Upper lobe of left lung (tissue), 6 donors: Measurements from ENCODE around the gene PSMB2. TPM values are rescaled to one million over a fixed set of nuclear protein-coding genes. Genes with fewer than 3 reads are reported as not detected.

Experiments
- ATAC-seq, 2 donors: fragments of 200-7000 bp; cut with Tn5 transposase; one replicate each; pipeline ENCODE4 v1.9.1; 2022; ENCODE audit warnings: mild to moderate bottlenecking in 2 of 2, moderate library complexity in 2 of 2; ENCODE audit not compliant: low FRiP score in 2 of 2
- DNase-seq, 2 donors: peaks; one replicate each; pipeline ENCODE4 v3.0.0-alpha.2; 2019 to 2020
- H3K27ac ChIP-seq, 4 donors: fragments of 200-600 bp; sonication (generic); one replicate each; pipeline ENCODE4 v1.5.1; 2016 to 2019
- H3K27me3 ChIP-seq, 4 donors: fragments of 200-600 bp; sonication (generic); one replicate each; pipeline ENCODE4 v1.5.1; 2017 to 2019
- H3K36me3 ChIP-seq, 4 donors: fragments of 200-600 bp; sonication (generic); one replicate each; pipeline ENCODE4 v1.5.1; 2016 to 2019
- H3K4me1 ChIP-seq, 4 donors: fragments of 200-600 bp; sonication (generic); one replicate each; pipeline ENCODE4 v1.5.1; 2018 to 2019
- H3K4me3 ChIP-seq, 4 donors: fragments of 200-600 bp; sonication (generic); one replicate each; pipeline ENCODE4 v1.5.1; 2017 to 2019; ENCODE audit warnings: mild to moderate bottlenecking in 2 of 4, moderate library complexity in 1 of 4
- H3K9me3 ChIP-seq, 4 donors: fragments of 200-600 bp; sonication (generic); one replicate each; pipeline ENCODE4 v1.5.1; 2018 to 2019
- EP300 ChIP-seq, 4 donors: sonication (generic); formaldehyde crosslinking; IDR thresholded peaks; one replicate each; pipeline ENCODE4 v1.5.1; 2017; ENCODE audit warnings: antibody characterized with exemption in 4 of 4, control low read depth in 2 of 4
- POLR2A ChIP-seq, 4 donors: fragments of 450-650 bp; IDR thresholded peaks; one replicate each; pipeline ENCODE4 v1.5.1; 2016 to 2017; ENCODE audit warnings: antibody characterized with exemption in 4 of 4, mild to moderate bottlenecking in 2 of 4
- POLR2AphosphoS5 ChIP-seq, 2 donors: sonication (generic); formaldehyde crosslinking; IDR thresholded peaks; one replicate each; pipeline ENCODE4 v1.5.1; 2017; ENCODE audit warnings: antibody characterized with exemption in 2 of 2
- WGBS, 2 donors: methylation state at CpG; one replicate each; pipeline ENCODE4 v1.1.5; 2017 to 2018; 5-methylcytosine and 5-hydroxymethylcytosine counted together
- total RNA-seq, 6 donors: library from RNA; depleted of rRNA in 4 of 6; stranded (reverse); fragments of >200 nt in 4 of 6; gene quantifications; one replicate each; pipeline versions ENCODE4 v1.1.0 to v1.2.1, GENCODE V29; 2016 to 2021
- TF ChIP-seq, protein P1 (sequence below), 6 experiments: fragments of 450-650 bp in 4 of 6; fragments of 200-600 bp in 2 of 6; sonication (generic) in 2 of 6; IDR thresholded peaks; one replicate each; pipeline ENCODE4 v1.5.1; 2016 to 2019; ENCODE audit warnings: antibody characterized with exemption in 6 of 6
- donor health status: DM: no; HTN: no; CAD: no; lungs with moderate emphysema.
- donor health status: DM: no; HTN: yes; CAD: no; lungs with severe emphysema.

PSMB2 gene
- total RNA-seq, 6 donors from 2014 or later: 17.8 to 45.6 (median 38.7) TPM

DNA sequence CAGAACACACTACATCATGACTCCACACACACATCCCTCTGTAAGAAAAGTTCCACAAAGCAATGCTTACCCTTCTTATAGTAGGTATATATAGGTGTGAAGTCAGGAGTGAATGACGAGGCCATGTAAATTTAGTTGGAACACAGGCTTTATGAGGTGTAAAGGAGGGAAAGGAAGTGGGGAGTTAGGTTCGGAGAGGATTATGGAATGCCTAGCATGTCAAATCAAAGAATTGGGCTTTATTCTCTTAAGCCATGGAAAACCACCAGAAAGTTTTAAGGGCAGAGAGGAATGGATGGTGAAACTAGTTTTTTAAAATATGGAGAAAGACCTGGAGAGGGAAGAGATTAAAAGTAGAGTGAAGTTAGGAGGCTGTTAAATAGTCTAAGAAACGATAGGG lies 41.9 kb downstream of the PSMB2 start:
- 89 to 93% methylated on average over 3 of the region's 3 CpGs for WGBS, 2 donors
- no peaks in the 10 kb centered on the region for H3K9me3 ChIP-seq
- DNase-seq (no peak), ATAC-seq (no peak)
- no peak overlapping the region for H3K4me3 ChIP-seq
- no peak overlapping the region for H3K27ac ChIP-seq
- H3K27me3 ChIP-seq: no peaks in the 10 kb centered on the region
- TF ChIP-seq POLR2AphosphoS5 (IDR thresholded peaks at IDR 0.05) (no peak), POLR2A (IDR thresholded peaks at IDR 0.05) (no peak), EP300 (IDR thresholded peaks at IDR 0.05) (no peak)
- TF ChIP-seq, protein P1, sequence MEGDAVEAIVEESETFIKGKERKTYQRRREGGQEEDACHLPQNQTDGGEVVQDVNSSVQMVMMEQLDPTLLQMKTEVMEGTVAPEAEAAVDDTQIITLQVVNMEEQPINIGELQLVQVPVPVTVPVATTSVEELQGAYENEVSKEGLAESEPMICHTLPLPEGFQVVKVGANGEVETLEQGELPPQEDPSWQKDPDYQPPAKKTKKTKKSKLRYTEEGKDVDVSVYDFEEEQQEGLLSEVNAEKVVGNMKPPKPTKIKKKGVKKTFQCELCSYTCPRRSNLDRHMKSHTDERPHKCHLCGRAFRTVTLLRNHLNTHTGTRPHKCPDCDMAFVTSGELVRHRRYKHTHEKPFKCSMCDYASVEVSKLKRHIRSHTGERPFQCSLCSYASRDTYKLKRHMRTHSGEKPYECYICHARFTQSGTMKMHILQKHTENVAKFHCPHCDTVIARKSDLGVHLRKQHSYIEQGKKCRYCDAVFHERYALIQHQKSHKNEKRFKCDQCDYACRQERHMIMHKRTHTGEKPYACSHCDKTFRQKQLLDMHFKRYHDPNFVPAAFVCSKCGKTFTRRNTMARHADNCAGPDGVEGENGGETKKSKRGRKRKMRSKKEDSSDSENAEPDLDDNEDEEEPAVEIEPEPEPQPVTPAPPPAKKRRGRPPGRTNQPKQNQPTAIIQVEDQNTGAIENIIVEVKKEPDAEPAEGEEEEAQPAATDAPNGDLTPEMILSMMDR (IDR thresholded peaks at IDR 0.05): no peak
- no peaks in the 10 kb centered on the region for H3K4me1 ChIP-seq
- peaks cover 0 to 51% (median 30%) of the 10 kb centered on the region in 4 donors for H3K36me3 ChIP-seq

DNA sequence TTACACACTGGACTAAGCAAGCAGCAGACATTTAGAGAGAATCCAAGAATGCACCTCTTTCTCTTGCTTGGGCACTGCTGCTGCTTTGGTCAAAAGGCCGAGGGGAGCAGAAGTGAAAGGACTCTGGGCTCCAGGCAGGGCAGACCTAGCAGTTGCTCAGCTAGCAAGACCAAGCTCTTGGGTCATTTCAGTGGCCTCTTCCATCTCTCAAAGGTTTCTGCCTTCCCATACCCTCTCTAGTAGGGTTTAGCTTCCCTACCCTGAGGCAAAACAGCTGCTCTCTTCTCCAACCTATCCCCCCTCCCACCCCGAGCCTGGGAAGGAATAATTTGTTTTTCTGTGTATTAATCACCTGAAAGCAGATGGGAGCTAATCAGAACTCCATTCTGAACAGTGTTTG lies 42.4 kb downstream of the PSMB2 start:
- TF ChIP-seq POLR2A (IDR thresholded peaks at IDR 0.05): no peak
- no peak for TF ChIP-seq POLR2AphosphoS5 (IDR thresholded peaks at IDR 0.05)
- no peak for TF ChIP-seq EP300 (IDR thresholded peaks at IDR 0.05)
- TF ChIP-seq, protein P1 (IDR thresholded peaks at IDR 0.05): no peak
- Histone ChIP-seq H3K36me3 (peaks cover 0 to 46% (median 28%) of the 10 kb centered on the region in 4 donors), H3K9me3 (no peaks in the 10 kb centered on the region), H3K4me3 (no peak overlapping the region), H3K27ac (no peak overlapping the region), H3K4me1 (no peaks in the 10 kb centered on the region), H3K27me3 (no peaks in the 10 kb centered on the region)
- ATAC-seq (peak in 1 of 2 donors; percentile 49), DNase-seq (no peak)
- WGBS, 2 donors: 84 to 89% methylated on average over 2 of the region's 2 CpGs

DNA sequence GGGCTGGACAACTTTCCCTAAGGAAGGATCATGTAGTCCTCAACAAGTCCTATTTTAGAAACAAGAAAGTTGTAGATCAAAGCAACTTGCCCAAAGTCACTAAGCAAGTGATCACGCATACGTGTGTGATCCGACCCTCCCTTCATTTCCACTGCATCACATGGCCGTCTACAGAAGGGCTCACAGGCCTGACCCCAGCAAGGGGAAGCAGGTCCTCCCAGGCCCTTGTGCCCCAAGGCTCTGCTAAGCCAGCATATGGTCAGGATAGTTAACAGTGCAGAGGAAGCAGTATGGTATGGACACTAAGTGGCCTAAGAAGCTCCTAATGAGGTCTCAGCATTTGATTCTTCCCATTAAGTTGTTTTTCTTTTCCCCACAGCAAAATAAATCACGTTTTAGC lies 43.5 kb downstream of the PSMB2 start:
- Histone ChIP-seq H3K4me3 (no peak overlapping the region), H3K36me3 (peaks cover 0 to 36% (median 18%) of the 10 kb centered on the region in 4 donors), H3K27ac (no peak overlapping the region), H3K4me1 (peaks cover 0 to 9% (median 2%) of the 10 kb centered on the region in 4 donors), H3K27me3 (no peaks in the 10 kb centered on the region), H3K9me3 (no peaks in the 10 kb centered on the region)
- TF ChIP-seq EP300 (IDR thresholded peaks at IDR 0.05) (no peak), POLR2A (IDR thresholded peaks at IDR 0.05) (no peak), POLR2AphosphoS5 (IDR thresholded peaks at IDR 0.05) (no peak)
- TF ChIP-seq, protein P1 (IDR thresholded peaks at IDR 0.05): no peak
- ATAC-seq (no peak), DNase-seq (no peak)
- WGBS, 2 donors: 89 to 91% methylated on average over 5 of the region's 5 CpGs

DNA sequence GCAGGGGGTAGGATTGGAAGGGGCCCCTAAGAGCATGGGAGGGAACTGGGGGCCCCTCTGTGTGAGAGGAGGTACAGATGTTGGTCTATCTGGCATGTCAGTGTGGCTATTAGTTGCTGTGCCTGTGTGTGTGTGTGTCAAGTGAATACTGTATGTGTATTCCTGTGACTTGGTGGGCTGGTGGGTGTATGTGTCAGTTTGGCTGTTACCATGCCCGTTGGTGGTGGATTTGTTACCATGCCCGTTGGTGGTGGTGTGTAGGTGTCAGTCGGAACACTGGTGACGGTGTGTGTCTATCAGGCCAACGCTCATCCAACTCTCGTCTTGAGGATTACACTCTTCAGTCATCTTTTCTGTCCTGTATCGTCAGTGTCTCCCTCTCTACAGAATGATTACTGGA lies 45.6 kb downstream of the PSMB2 start:
- H3K36me3 ChIP-seq: peaks cover 0 to 19% (median 7%) of the 10 kb centered on the region in 4 donors
- no peak for ATAC-seq
- TF ChIP-seq POLR2A (IDR thresholded peaks at IDR 0.05): no peak

DNA sequence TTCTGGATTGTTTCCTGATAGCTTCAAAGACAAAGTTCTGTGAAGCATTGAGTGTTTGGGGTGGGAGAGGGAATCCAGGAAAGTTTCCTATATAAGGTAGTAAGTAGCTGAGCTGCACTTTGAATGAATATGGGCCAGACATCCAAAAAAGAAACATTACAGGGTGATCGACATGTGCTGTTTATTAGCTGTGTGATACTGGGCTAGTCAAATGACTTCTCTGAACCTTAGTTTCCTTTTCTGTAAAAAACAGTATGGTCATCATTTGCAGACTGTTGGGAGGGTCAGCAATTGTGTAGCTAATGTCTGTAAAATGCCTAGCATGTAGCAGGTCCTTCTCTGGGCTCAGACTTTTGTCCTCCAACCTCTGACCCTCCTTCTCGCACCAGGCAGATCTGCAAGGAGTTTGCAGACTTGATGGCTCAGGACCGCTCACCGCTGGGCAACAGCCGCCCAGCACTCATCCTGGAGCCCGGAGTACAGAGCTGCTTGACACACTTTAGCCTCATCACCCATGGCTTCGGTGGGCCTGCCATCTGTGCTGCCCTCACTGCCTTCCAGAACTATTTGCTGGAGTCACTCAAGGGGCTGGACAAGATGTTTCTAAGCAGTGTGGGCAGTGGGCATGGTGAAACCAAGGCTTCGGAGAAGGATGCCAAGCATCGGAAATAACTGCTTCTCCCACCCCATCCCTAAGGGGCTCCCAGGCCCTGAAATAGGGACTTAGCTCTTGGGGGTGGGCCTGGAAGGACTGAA lies 47.1 kb downstream of the PSMB2 start:
- 93 to 97% methylated on average over 9 of the region's 9 CpGs for WGBS, 2 donors
- no peak for DNase-seq

More for the DNA sequence above, 45.6 kb downstream of the PSMB2 start:
- no peak overlapping the region for H3K27ac ChIP-seq
- no peaks in the 10 kb centered on the region for H3K27me3 ChIP-seq
- H3K9me3 ChIP-seq: no peaks in the 10 kb centered on the region
- DNase-seq: no peak
- no peak overlapping the region for H3K4me3 ChIP-seq
- peaks cover 0 to 9% (median 2%) of the 10 kb centered on the region in 4 donors for H3K4me1 ChIP-seq
- WGBS, 2 donors: 95% methylated on average over 7 of the region's 7 CpGs

More for the DNA sequence above, 47.1 kb downstream of the PSMB2 start:
- Histone ChIP-seq H3K27ac (no peak overlapping the region), H3K27me3 (no peaks in the 10 kb centered on the region), H3K9me3 (no peaks in the 10 kb centered on the region), H3K4me1 (peaks cover 0 to 9% (median 2%) of the 10 kb centered on the region in 4 donors), H3K4me3 (no peak overlapping the region), H3K36me3 (peaks cover 0 to 13% (median 5%) of the 10 kb centered on the region in 4 donors)
- TF ChIP-seq POLR2A (IDR thresholded peaks at IDR 0.05): no peak
- TF ChIP-seq, protein P1 (IDR thresholded peaks at IDR 0.05): no peak
- no peak for TF ChIP-seq POLR2AphosphoS5 (IDR thresholded peaks at IDR 0.05)
- no peak for TF ChIP-seq EP300 (IDR thresholded peaks at IDR 0.05)
- ATAC-seq: no peak
